ENCODE measurements around the gene CHKA.

CHKA gene

DNA sequence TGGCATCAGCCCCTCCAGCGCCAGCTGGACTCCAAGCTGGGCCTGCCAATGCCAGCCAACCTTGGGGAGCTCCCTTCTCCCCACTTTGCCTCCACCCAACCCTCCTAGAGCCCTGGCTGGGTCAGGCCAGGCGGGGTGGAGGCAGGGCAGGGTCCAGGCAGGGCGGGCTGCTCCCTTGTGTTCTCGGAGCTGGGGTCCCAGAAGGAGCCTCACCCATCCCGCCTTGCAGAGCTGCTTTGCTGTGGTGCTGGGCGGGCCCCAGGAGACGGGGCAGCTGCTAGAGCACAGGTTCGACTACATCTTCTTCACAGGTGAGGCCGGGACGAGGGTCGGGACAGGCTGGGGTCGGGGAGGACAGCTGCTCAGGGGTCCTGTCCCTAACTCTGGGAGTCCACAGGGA is 101.7 kb downstream of the CHKA start:
- TF ChIP-seq RAD21 (IDR thresholded peaks at IDR 0.05; ENCODE audit: low read depth) (no peak), FOXM1 (IDR thresholded peaks at IDR 0.05; ENCODE audit: borderline replicate concordance, low read depth) (no peak), ZBTB7A (IDR thresholded peaks at IDR 0.05; ENCODE audit: low read depth) (no peak), EP300 (IDR thresholded peaks at IDR 0.05; ENCODE audit: borderline replicate concordance) (no peak), CREB1 (IDR thresholded peaks at IDR 0.05; ENCODE audit: low read depth) (no peak), EGR1 (IDR thresholded peaks at IDR 0.05) (no peak), CEBPB (IDR thresholded peaks at IDR 0.05) (no peak), YY1 (IDR thresholded peaks at IDR 0.05; ENCODE audit: low read depth) (no peak), TCF12 (IDR thresholded peaks at IDR 0.05; ENCODE audit: low read depth) (no peak), TEAD4 (IDR thresholded peaks at IDR 0.05) (no peak), NFIC (IDR thresholded peaks at IDR 0.05) (no peak), TAF1 (IDR thresholded peaks at IDR 0.05; ENCODE audit: low read depth) (no peak)
- TF ChIP-seq, protein P1, sequence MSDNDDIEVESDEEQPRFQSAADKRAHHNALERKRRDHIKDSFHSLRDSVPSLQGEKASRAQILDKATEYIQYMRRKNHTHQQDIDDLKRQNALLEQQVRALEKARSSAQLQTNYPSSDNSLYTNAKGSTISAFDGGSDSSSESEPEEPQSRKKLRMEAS (IDR thresholded peaks at IDR 0.05) = no peak
- TF ChIP-seq, protein P2, sequence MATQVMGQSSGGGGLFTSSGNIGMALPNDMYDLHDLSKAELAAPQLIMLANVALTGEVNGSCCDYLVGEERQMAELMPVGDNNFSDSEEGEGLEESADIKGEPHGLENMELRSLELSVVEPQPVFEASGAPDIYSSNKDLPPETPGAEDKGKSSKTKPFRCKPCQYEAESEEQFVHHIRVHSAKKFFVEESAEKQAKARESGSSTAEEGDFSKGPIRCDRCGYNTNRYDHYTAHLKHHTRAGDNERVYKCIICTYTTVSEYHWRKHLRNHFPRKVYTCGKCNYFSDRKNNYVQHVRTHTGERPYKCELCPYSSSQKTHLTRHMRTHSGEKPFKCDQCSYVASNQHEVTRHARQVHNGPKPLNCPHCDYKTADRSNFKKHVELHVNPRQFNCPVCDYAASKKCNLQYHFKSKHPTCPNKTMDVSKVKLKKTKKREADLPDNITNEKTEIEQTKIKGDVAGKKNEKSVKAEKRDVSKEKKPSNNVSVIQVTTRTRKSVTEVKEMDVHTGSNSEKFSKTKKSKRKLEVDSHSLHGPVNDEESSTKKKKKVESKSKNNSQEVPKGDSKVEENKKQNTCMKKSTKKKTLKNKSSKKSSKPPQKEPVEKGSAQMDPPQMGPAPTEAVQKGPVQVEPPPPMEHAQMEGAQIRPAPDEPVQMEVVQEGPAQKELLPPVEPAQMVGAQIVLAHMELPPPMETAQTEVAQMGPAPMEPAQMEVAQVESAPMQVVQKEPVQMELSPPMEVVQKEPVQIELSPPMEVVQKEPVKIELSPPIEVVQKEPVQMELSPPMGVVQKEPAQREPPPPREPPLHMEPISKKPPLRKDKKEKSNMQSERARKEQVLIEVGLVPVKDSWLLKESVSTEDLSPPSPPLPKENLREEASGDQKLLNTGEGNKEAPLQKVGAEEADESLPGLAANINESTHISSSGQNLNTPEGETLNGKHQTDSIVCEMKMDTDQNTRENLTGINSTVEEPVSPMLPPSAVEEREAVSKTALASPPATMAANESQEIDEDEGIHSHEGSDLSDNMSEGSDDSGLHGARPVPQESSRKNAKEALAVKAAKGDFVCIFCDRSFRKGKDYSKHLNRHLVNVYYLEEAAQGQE (IDR thresholded peaks at IDR 0.05; ENCODE audit: low read depth) = no peak
- TF ChIP-seq, protein P3, sequence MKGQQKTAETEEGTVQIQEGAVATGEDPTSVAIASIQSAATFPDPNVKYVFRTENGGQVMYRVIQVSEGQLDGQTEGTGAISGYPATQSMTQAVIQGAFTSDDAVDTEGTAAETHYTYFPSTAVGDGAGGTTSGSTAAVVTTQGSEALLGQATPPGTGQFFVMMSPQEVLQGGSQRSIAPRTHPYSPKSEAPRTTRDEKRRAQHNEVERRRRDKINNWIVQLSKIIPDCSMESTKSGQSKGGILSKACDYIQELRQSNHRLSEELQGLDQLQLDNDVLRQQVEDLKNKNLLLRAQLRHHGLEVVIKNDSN (IDR thresholded peaks at IDR 0.05) = no peak

DNA sequence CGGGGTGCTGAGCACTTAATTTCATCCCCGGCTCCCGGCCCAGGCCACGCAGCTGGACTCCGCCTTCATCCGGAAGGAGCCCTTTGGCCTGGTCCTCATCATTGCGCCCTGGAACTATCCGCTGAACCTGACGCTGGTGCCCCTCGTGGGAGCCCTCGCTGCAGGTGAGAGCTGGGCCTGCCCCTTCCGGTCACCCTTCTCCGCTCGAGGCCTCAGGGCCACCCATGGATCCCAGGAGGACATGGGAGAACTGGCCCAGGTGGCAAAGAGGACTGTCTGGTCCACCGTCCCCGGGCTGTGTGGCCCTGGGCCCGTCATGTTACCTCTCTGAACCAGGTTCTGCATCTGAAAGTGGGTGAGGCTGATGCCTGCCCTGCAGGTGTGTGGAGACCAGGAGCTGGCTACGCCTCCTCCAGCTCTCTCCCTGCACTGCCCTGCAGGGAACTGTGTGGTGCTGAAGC is 102.4 kb downstream of the CHKA start:
- TF ChIP-seq TAF1 (IDR thresholded peaks at IDR 0.05; ENCODE audit: low read depth) = no peak
- TF ChIP-seq EGR1 (IDR thresholded peaks at IDR 0.05) = no peak
- no peak for TF ChIP-seq CREB1 (IDR thresholded peaks at IDR 0.05; ENCODE audit: low read depth)
- TF ChIP-seq TCF12 (IDR thresholded peaks at IDR 0.05; ENCODE audit: low read depth) = no peak
- TF ChIP-seq, protein P1 (IDR thresholded peaks at IDR 0.05) = no peak
- TF ChIP-seq, protein P3 (IDR thresholded peaks at IDR 0.05) = no peak

DNA sequence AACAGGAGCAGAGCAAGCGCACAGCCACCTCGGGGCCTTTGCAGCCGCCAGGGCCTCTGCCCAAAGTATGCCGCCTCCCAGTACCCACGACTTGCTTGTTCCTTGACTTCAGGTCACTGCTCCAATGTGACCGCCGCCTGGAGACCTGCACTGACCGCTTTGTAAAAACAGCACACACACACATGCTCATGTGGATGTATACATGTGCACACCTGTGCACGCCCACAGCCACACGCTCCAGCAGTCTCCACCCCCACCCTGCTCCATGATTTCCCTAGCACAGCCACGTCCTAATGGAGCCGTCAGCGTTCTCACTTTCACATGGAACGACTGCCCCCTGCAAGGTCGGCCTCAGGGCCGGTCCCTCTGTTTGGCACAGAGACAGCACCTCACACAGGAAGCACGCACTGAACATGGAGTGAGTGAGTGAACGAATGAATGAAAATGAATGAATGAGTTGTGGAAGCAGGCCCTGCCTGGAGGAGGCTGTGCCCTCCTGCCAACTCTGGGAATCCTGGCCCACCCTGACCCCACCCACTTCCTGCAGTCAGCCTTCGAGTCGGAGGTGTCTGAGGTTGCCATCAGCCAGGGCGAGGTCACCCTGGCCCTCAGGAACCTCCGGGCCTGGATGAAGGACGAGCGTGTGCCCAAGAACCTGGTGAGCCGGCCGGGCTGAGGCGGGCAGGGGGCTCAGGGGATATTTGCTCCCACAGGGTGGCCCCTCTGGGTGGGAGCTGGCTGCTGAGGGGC is 103.0 kb downstream of the CHKA start:
- TF ChIP-seq TEAD4 (IDR thresholded peaks at IDR 0.05) (no peak), EP300 (IDR thresholded peaks at IDR 0.05; ENCODE audit: borderline replicate concordance) (no peak), YY1 (IDR thresholded peaks at IDR 0.05; ENCODE audit: low read depth) (no peak), NFIC (IDR thresholded peaks at IDR 0.05) (no peak), TCF12 (IDR thresholded peaks at IDR 0.05; ENCODE audit: low read depth) (no peak), TAF1 (IDR thresholded peaks at IDR 0.05; ENCODE audit: low read depth) (no peak), CEBPB (IDR thresholded peaks at IDR 0.05) (no peak), FOXM1 (IDR thresholded peaks at IDR 0.05; ENCODE audit: borderline replicate concordance, low read depth) (no peak), RAD21 (IDR thresholded peaks at IDR 0.05; ENCODE audit: low read depth) (no peak), ZBTB7A (IDR thresholded peaks at IDR 0.05; ENCODE audit: low read depth) (no peak), EGR1 (IDR thresholded peaks at IDR 0.05) (no peak), CREB1 (IDR thresholded peaks at IDR 0.05; ENCODE audit: low read depth) (no peak)
- TF ChIP-seq, protein P2 (IDR thresholded peaks at IDR 0.05; ENCODE audit: low read depth) = no peak
- TF ChIP-seq, protein P1 (IDR thresholded peaks at IDR 0.05) = no peak
- TF ChIP-seq, protein P3 (IDR thresholded peaks at IDR 0.05) = no peak

DNA sequence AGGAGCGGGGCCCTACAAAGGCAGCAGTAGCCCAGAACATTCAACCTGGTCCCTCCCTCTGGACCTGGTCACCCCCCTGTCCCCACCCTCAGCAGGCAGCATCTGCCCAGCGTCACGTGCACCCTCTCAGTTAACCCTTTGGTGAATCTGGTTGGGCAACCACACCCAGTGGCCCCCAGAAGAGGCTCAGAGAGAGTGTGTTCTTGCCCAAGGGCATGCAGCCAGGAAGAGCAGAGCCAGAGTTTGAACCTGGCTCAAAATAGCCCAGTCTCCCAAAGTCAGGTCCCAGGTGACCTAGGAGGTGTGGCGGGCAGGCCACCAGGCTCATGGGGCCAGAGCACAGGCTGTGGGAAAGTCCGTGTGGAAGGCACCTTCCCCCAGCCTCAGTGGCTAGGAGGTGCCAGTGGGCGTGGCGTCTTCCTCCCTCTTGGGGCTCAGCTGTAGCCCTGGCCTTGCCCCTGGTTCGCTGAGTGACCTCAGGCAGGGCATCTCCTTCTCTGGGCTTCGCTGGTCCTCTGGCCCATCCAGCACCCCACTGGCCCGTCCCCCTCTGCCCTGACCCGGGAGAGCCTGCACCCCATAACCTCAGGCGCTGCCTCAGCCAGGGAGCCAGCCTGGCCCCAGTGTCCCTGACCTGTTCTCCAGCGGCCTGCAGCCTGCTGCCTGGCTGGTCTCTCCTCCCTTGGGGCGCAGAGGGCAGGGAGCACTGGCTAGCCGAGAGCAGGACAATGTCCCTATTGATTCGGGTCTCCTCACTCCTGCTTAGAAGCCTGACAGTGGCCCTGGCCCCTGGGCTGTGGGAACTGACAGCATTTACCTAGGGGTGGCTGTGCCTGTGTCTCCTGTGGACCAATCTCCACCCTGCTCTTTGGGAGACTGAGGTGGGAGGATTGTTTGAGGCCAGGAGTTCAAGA is 104.0 kb downstream of the CHKA start:
- no peak for TF ChIP-seq NFIC (IDR thresholded peaks at IDR 0.05)
- TF ChIP-seq, protein P3 (IDR thresholded peaks at IDR 0.05) = peak; percentile 88
- TF ChIP-seq CEBPB (IDR thresholded peaks at IDR 0.05) = peak; percentile 18; the same call in 1 of the 2 replicates
- no peak for TF ChIP-seq FOXM1 (IDR thresholded peaks at IDR 0.05; ENCODE audit: borderline replicate concordance, low read depth)
- TF ChIP-seq, protein P1 (IDR thresholded peaks at IDR 0.05) = no peak; the same call in 1 of the 2 replicates
- TF ChIP-seq ZBTB7A (IDR thresholded peaks at IDR 0.05; ENCODE audit: low read depth) = no peak
- TF ChIP-seq CREB1 (IDR thresholded peaks at IDR 0.05; ENCODE audit: low read depth) = no peak
- TF ChIP-seq, protein P2 (IDR thresholded peaks at IDR 0.05; ENCODE audit: low read depth) = no peak
- TF ChIP-seq RAD21 (IDR thresholded peaks at IDR 0.05; ENCODE audit: low read depth) = no peak
- no peak for TF ChIP-seq TEAD4 (IDR thresholded peaks at IDR 0.05)
- no peak for TF ChIP-seq EP300 (IDR thresholded peaks at IDR 0.05; ENCODE audit: borderline replicate concordance)
- TF ChIP-seq TCF12 (IDR thresholded peaks at IDR 0.05; ENCODE audit: low read depth) = no peak
- no peak for TF ChIP-seq YY1 (IDR thresholded peaks at IDR 0.05; ENCODE audit: low read depth)
- TF ChIP-seq EGR1 (IDR thresholded peaks at IDR 0.05) = no peak
- TF ChIP-seq TAF1 (IDR thresholded peaks at IDR 0.05; ENCODE audit: low read depth) = no peak
